ENCODE measurements around the gene MPRIP. TPM values are rescaled to one million over a fixed set of nuclear protein-coding genes. Genes with fewer than 3 reads are reported as not detected.

Gene MPRIP
- total RNA-seq, 1 donor from 2014 or later = 350 TPM

DNA sequence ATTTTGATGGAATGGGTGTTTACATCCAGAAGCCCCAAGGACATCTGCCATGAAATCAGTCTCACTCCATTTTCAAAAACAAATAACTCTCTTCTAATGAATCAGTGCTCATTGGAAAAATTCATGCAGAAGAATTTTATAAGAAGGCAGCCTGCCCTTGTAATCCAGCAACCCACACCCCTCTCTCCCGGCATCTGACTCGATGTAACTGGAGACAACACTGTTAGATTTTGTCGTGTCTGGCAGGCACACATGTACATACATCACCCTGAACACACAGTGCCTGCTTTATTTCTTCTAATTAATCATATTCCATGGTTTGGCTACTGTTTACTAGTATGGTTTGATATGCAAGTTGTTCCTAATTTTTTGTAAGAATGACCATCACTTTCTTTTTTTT lies 175.7 kb downstream of the MPRIP start:
- Histone ChIP-seq H3K36me3 (peaks cover 99% of the 10 kb centered on the region), H3K9me3 (replicated peaks) (no peaks in the 10 kb centered on the region), H3K27ac (replicated peaks) (no peak overlapping the region), H3K4me1 (peaks cover 8% of the 10 kb centered on the region), H3K4me3 (no peak overlapping the region), H3K27me3 (ENCODE audit: low read depth) (no peaks in the 10 kb centered on the region)
- DNase-seq = no peak
- intact Hi-C loops (cut with micrococcal nuclease) = no loop called here
- TF ChIP-seq, protein P1, sequence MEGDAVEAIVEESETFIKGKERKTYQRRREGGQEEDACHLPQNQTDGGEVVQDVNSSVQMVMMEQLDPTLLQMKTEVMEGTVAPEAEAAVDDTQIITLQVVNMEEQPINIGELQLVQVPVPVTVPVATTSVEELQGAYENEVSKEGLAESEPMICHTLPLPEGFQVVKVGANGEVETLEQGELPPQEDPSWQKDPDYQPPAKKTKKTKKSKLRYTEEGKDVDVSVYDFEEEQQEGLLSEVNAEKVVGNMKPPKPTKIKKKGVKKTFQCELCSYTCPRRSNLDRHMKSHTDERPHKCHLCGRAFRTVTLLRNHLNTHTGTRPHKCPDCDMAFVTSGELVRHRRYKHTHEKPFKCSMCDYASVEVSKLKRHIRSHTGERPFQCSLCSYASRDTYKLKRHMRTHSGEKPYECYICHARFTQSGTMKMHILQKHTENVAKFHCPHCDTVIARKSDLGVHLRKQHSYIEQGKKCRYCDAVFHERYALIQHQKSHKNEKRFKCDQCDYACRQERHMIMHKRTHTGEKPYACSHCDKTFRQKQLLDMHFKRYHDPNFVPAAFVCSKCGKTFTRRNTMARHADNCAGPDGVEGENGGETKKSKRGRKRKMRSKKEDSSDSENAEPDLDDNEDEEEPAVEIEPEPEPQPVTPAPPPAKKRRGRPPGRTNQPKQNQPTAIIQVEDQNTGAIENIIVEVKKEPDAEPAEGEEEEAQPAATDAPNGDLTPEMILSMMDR (IDR thresholded peaks at IDR 0.05; ENCODE audit: borderline replicate concordance) = no peak

DNA sequence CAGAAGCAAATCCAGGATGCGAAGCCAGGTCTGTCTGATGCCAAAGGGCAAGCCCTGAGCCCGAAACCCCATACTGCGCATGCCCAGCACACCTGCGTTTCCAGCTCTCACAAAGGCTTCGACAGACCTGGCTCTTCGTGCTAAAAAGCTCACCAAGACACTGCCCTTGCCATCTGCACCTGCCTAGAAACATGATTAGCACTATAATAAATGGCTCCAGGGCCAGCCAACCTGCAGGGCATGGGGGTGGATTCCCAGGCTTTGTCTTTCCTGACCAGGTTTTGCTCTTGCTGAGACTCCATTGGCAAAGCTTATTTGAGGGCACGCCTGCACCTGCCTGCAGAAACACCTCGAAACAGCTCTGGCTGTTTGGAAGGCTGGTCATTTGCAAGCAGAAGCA lies 178.3 kb downstream of the MPRIP start:
- no peak overlapping the region for H3K27ac ChIP-seq (replicated peaks)
- H3K9me3 ChIP-seq (replicated peaks) = no peaks in the 10 kb centered on the region
- no peaks in the 10 kb centered on the region for H3K27me3 ChIP-seq (ENCODE audit: low read depth)
- TF ChIP-seq, protein P1 (IDR thresholded peaks at IDR 0.05; ENCODE audit: borderline replicate concordance) = no peak
- H3K4me1 ChIP-seq = no peaks in the 10 kb centered on the region
- no peak for DNase-seq
- no peak overlapping the region for H3K4me3 ChIP-seq
- intact Hi-C loops (cut with micrococcal nuclease) = no loop called here
- peaks cover 100% of the 10 kb centered on the region for H3K36me3 ChIP-seq

DNA sequence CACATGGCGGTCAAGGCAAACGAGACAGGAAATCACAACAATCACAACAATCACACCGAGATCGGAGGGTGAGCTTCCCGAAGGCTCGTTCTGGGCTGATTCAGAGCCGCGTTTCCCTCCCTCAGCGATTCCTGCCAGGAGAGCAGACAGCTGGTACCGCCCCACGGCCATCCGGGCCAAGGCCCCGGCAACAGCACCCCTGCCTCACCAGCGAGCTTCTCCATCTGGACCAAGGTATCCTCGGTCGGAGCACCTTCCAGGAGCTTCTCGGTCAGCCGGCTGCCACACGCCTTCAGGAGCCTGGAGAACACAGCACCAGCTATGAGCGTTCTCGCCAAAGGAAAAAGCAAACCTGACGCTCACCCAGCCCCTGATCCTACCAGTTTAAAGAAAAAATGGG lies 179.1 kb downstream of the MPRIP start:
- H3K4me1 ChIP-seq = no peaks in the 10 kb centered on the region
- no peak for DNase-seq
- intact Hi-C loops (cut with micrococcal nuclease) = no loop called here
- H3K9me3 ChIP-seq (replicated peaks) = no peaks in the 10 kb centered on the region
- H3K27ac ChIP-seq (replicated peaks) = no peak overlapping the region
- H3K4me3 ChIP-seq = no peak overlapping the region
- H3K27me3 ChIP-seq (ENCODE audit: low read depth) = no peaks in the 10 kb centered on the region
- TF ChIP-seq, protein P1 (IDR thresholded peaks at IDR 0.05; ENCODE audit: borderline replicate concordance) = no peak
- H3K36me3 ChIP-seq = peaks cover 100% of the 10 kb centered on the region

DNA sequence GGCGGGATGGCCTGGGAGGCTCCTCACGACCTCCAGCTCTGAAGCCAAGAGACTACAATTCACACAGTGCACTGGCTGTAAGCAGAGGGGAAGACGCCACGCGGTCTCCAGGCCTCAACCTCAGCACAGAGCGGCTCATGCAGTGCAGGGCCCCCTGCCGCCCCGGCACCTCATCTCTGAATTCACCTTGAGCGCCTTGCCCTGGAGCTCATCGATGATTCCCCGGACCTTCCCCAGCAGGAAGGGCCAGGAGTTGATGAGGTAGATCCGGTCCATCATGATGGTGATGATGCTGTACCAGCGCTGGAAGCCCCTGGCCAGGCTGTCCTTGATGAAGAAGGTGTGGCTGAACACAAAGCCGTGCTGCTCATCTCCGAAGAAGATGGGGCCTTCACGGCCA lies 181.5 kb downstream of the MPRIP start:
- intact Hi-C loops (cut with micrococcal nuclease) = no loop called here
- Histone ChIP-seq H3K36me3 (peaks cover 100% of the 10 kb centered on the region), H3K4me3 (no peak overlapping the region), H3K9me3 (replicated peaks) (no peaks in the 10 kb centered on the region), H3K27me3 (ENCODE audit: low read depth) (no peaks in the 10 kb centered on the region), H3K4me1 (peaks cover 18% of the 10 kb centered on the region), H3K27ac (replicated peaks) (no peak overlapping the region)
- TF ChIP-seq, protein P1 (IDR thresholded peaks at IDR 0.05; ENCODE audit: borderline replicate concordance) = no peak
- DNase-seq = no peak

DNA sequence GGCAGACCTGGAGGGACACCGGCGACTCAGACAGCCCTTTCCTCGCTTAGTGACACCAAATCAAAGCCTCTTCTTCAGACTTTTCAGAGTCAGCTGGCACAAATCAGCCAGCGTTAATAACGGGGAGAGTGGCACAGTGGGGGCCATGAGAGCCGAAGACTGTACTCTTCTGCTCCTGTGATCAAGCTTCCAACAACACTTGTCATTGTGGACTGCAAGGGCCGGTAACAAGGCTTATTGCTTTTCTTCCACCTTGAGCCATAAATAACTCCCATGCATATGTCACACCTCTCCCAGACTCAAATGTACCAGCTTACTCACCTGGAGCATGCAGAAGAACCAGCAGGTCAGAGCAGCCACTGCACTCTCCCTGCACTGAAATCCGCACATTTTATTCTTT lies 181.9 kb downstream of the MPRIP start:
- TF ChIP-seq, protein P1 (IDR thresholded peaks at IDR 0.05; ENCODE audit: borderline replicate concordance) = no peak
- Histone ChIP-seq H3K4me3 (no peak overlapping the region), H3K9me3 (replicated peaks) (no peaks in the 10 kb centered on the region), H3K27ac (replicated peaks) (no peak overlapping the region), H3K27me3 (ENCODE audit: low read depth) (no peaks in the 10 kb centered on the region), H3K36me3 (peaks cover 100% of the 10 kb centered on the region), H3K4me1 (peaks cover 22% of the 10 kb centered on the region)
- no peak for DNase-seq
- intact Hi-C loops (cut with micrococcal nuclease) = no loop called here

DNA sequence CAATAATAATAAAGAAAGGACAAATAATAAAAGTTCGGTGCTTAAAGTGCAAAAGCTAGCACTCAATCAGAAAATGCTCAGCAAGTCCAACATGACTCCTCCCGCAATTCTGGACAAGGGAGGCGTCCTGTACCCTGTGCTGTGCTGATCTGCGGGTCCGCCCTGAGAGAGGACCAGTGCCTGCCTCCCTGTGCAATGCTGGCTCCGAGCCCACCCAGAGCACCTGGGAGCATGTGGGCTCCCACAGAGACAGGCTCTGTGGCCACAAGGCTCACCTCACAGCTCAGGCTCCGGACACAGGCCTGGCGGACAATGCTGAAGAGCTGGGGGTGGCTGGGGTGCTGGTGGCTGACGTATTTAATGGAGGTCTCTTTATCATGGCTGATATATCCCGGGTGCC lies 183.6 kb downstream of the MPRIP start:
- peaks cover 98% of the 10 kb centered on the region for H3K36me3 ChIP-seq
- no peak overlapping the region for H3K4me3 ChIP-seq
- H3K27ac ChIP-seq (replicated peaks) = no peak overlapping the region
- TF ChIP-seq, protein P1 (IDR thresholded peaks at IDR 0.05; ENCODE audit: borderline replicate concordance) = no peak
- peaks cover 33% of the 10 kb centered on the region for H3K4me1 ChIP-seq
- no peak for DNase-seq
- intact Hi-C loops (cut with micrococcal nuclease) = no loop called here
- no peaks in the 10 kb centered on the region for H3K27me3 ChIP-seq (ENCODE audit: low read depth)
- no peaks in the 10 kb centered on the region for H3K9me3 ChIP-seq (replicated peaks)
